Loucy (cell line): ENCODE results near the gene COL6A2.
"Not testable (repeated sequence)": the region's sequence is repeated elsewhere in the genome, so short reads cannot be mapped to it uniquely, and the experiment has no call there.

Experiments used
- H2AFZ ChIP-seq: fragments of 200-600 bp; sonication (generic); 2 replicates; pipeline ENCODE4 v1.6.0; 2016; ENCODE audit warnings: antibody characterized with exemption, mild to moderate bottlenecking, low read length, moderate library complexity
- H3F3A ChIP-seq: fragments of 200-600 bp; 2 replicates; pipeline ENCODE4 v1.6.0; 2016; ENCODE audit warnings: antibody characterized with exemption, low read depth, mild to moderate bottlenecking
- H3K27me3 ChIP-seq: fragments of 200-600 bp; sonication (generic); 2 replicates; pipeline ENCODE4 v1.6.1; 2014; ENCODE audit warnings: low read length, mild to moderate bottlenecking; ENCODE audit not compliant: insufficient read depth, poor library complexity, severe bottlenecking
- H3K36me3 ChIP-seq: fragments of 200-600 bp; sonication (generic); 2 replicates; pipeline ENCODE4 v1.6.1; 2016; ENCODE audit warnings: low read length; ENCODE audit not compliant: insufficient read depth
- H3K4me1 ChIP-seq: fragments of 200-600 bp; sonication (generic); 2 replicates; pipeline ENCODE4 v1.5.1; 2014; ENCODE audit warnings: low read length, mild to moderate bottlenecking; ENCODE audit not compliant: insufficient read depth, poor library complexity, severe bottlenecking
- H3K4me2 ChIP-seq: fragments of 200-600 bp; sonication (generic); 2 replicates; pipeline ENCODE4 v1.6.0; 2014; ENCODE audit warnings: antibody characterized with exemption, low read length, low read depth, mild to moderate bottlenecking; ENCODE audit not compliant: poor library complexity, severe bottlenecking
- H3K4me3 ChIP-seq: fragments of 200-600 bp; sonication (generic); 2 replicates; pipeline ENCODE4 v1.5.1; 2014; ENCODE audit warnings: low read length, mild to moderate bottlenecking, mixed read lengths; ENCODE audit not compliant: poor library complexity, severe bottlenecking
- H3K79me2 ChIP-seq: fragments of 200-600 bp; sonication (generic); 2 replicates; pipeline ENCODE4 v1.6.1; 2014; ENCODE audit warnings: low read length; ENCODE audit not compliant: insufficient read depth
- H3K9ac ChIP-seq: fragments of 200-600 bp; sonication (generic); 2 replicates; pipeline ENCODE4 v1.6.0; 2014; ENCODE audit warnings: mild to moderate bottlenecking, low read depth, low read length, moderate library complexity; ENCODE audit not compliant: poor library complexity, severe bottlenecking
- H3K9me2 ChIP-seq: fragments of 200-600 bp; sonication (generic); replicated peaks from 2 replicates; pipeline ENCODE4 v1.6.1; 2016; ENCODE audit warnings: low read depth, low read length, mixed read lengths
- H3K9me3 ChIP-seq: fragments of 200-600 bp; sonication (generic); 2 replicates; pipeline ENCODE4 v1.6.1; 2014; ENCODE audit warnings: mild to moderate bottlenecking, antibody characterized with exemption, low read length, low read depth; ENCODE audit not compliant: insufficient read depth
- H4K20me1 ChIP-seq: fragments of 200-600 bp; sonication (generic); 2 replicates; pipeline ENCODE4 v1.6.0; 2014; ENCODE audit warnings: antibody characterized with exemption, low read length, mild to moderate bottlenecking; ENCODE audit not compliant: insufficient read depth, poor library complexity, severe bottlenecking
- CTCF ChIP-seq: fragments of 200-600 bp; sonication (generic); conservative IDR thresholded peaks from 2 replicates; pipeline ENCODE4 v1.5.1; 2014; ENCODE audit warnings: mild to moderate bottlenecking, antibody characterized with exemption, low read length
- EZH2phosphoT487 ChIP-seq: fragments of 200-600 bp; IDR thresholded peaks from 2 replicates; pipeline ENCODE4 v1.6.1; 2018; ENCODE audit warnings: antibody characterized with exemption, mild to moderate bottlenecking, moderate library complexity, borderline replicate concordance

COL6A2 gene

GRCh38 chr21:46171996-46172862, 74.3 kb downstream of the COL6A2 start:
- H3K9me2 ChIP-seq: no peaks in the 10 kb centered on the region
- TF ChIP-seq CTCF: no peak
- no peak for TF ChIP-seq EZH2phosphoT487
- no peaks in the 10 kb centered on the region for H3K27me3 ChIP-seq
- no peaks in the 10 kb centered on the region for H4K20me1 ChIP-seq
- H3K79me2 ChIP-seq: no peaks in the 10 kb centered on the region
- H3K9me3 ChIP-seq: peaks cover 20% of the 10 kb centered on the region; the same call in 1 of the 2 replicates
- no peak overlapping the region for H3K4me2 ChIP-seq
- H3K4me3 ChIP-seq: no peak overlapping the region
- H3K9ac ChIP-seq: no peak overlapping the region
- H2AFZ ChIP-seq: no peak overlapping the region
- no peaks in the 10 kb centered on the region for H3F3A ChIP-seq
- H3K4me1 ChIP-seq: no peaks in the 10 kb centered on the region
- no peaks in the 10 kb centered on the region for H3K36me3 ChIP-seq

GRCh38 chr21:46172863-46173528, 75.1 kb downstream of the COL6A2 start:
- Histone ChIP-seq H3K27me3 (no peaks in the 10 kb centered on the region), H3K9me2 (no peaks in the 10 kb centered on the region), H3K9ac (no peak overlapping the region), H2AFZ (no peak overlapping the region), H4K20me1 (no peaks in the 10 kb centered on the region), H3K4me3 (no peak overlapping the region), H3K9me3 (peaks cover 20% of the 10 kb centered on the region; the same call in 1 of the 2 replicates), H3F3A (no peaks in the 10 kb centered on the region), H3K4me1 (no peaks in the 10 kb centered on the region), H3K36me3 (no peaks in the 10 kb centered on the region), H3K79me2 (no peaks in the 10 kb centered on the region), H3K4me2 (no peak overlapping the region)
- no peak for TF ChIP-seq EZH2phosphoT487
- no peak for TF ChIP-seq CTCF

GRCh38 chr21:46173573-46173972, 75.7 kb downstream of the COL6A2 start:
- no peaks in the 10 kb centered on the region for H3K36me3 ChIP-seq
- TF ChIP-seq CTCF: no peak
- no peak for TF ChIP-seq EZH2phosphoT487
- no peak overlapping the region for H3K4me2 ChIP-seq
- no peak overlapping the region for H2AFZ ChIP-seq
- no peak overlapping the region for H3K9ac ChIP-seq
- no peaks in the 10 kb centered on the region for H3K9me2 ChIP-seq
- H4K20me1 ChIP-seq: no peaks in the 10 kb centered on the region
- H3K79me2 ChIP-seq: no peaks in the 10 kb centered on the region
- H3K4me3 ChIP-seq: no peak overlapping the region
- no peaks in the 10 kb centered on the region for H3F3A ChIP-seq
- H3K9me3 ChIP-seq: peaks cover 20% of the 10 kb centered on the region; the same call in 1 of the 2 replicates
- H3K27me3 ChIP-seq: no peaks in the 10 kb centered on the region
- H3K4me1 ChIP-seq: no peaks in the 10 kb centered on the region

- not testable (repeated sequence) for H4K20me1 ChIP-seq, H3K27me3 ChIP-seq, H3K4me2 ChIP-seq, H2AFZ ChIP-seq, H3K9me2 ChIP-seq, H3K9ac ChIP-seq, H3F3A ChIP-seq, H3K4me1 ChIP-seq, H3K4me3 ChIP-seq, H3K36me3 ChIP-seq, H3K79me2 ChIP-seq
- H3K9me3 ChIP-seq: peaks cover 20% of the 10 kb centered on the region; the same call in 1 of the 2 replicates
Observed at GRCh38 chr21:46176443-46177129, 78.7 kb downstream of the COL6A2 start.
